Measurements from ENCODE around the gene E4F1.

GRCh38 chr16:2271848-2272461 lies 48.6 kb downstream of the E4F1 start:
- TF ChIP-seq, protein P1, sequence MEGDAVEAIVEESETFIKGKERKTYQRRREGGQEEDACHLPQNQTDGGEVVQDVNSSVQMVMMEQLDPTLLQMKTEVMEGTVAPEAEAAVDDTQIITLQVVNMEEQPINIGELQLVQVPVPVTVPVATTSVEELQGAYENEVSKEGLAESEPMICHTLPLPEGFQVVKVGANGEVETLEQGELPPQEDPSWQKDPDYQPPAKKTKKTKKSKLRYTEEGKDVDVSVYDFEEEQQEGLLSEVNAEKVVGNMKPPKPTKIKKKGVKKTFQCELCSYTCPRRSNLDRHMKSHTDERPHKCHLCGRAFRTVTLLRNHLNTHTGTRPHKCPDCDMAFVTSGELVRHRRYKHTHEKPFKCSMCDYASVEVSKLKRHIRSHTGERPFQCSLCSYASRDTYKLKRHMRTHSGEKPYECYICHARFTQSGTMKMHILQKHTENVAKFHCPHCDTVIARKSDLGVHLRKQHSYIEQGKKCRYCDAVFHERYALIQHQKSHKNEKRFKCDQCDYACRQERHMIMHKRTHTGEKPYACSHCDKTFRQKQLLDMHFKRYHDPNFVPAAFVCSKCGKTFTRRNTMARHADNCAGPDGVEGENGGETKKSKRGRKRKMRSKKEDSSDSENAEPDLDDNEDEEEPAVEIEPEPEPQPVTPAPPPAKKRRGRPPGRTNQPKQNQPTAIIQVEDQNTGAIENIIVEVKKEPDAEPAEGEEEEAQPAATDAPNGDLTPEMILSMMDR (conservative IDR thresholded peaks at IDR 0.05; ENCODE audit: low read depth, low read length), result no peak
- TF ChIP-seq EZH2 (IDR thresholded peaks at IDR 0.05; ENCODE audit: low read length, unreplicated experiment), result no peak
